K562 (cell line): Measurements from ENCODE around the gene NRP2. TPM values are rescaled to one million over a fixed set of nuclear protein-coding genes. Genes with fewer than 3 reads are reported as not detected.

ENCODE experiments used
- ATAC-seq: fragments of 200-7000 bp; cut with Tn5 transposase; 3 replicates; pipeline ENCODE4 v1.9.1; 2020; ENCODE audit warnings: moderate library complexity
- BruUV-seq: library from RNA; stranded (reverse); fragments of 400-500 nt; replicated peaks from 2 replicates; lab custom pipeline; 2021; lab: Mats Ljungman, UMichigan
- CTCF ChIA-PET: fragments of 300-600 bp; formaldehyde crosslinking; extraction: SDS; loops from one replicate; lab custom pipeline; 2021; ENCODE audit warnings: low intra/inter-chr PET ratio; lab: Yijun Ruan, JAX
- POLR2A ChIA-PET: fragments of 300-600, 350-650 bp; sonication (Branson Sonifier 250); formaldehyde crosslinking; extraction: SDS; loops from one replicate; lab custom pipeline; 2021; ENCODE audit warnings: antibody characterized with exemption, inconsistent platforms; lab: Yijun Ruan, JAX
- DNase-seq, 4 experiments: peaks; one replicate each; pipeline versions ENCODE4 v3.0.0 to v3.0.0-alpha.2; 2011 to 2018; ENCODE audit warnings: low spot score in 3 of 4, mixed read lengths in 3 of 4; ENCODE audit errors: extremely low read depth in 1 of 4
- FAIRE-seq: peaks from 2 replicates; lab custom pipeline; 2011; peaks lifted over from hg19 to GRCh38; lab: Jason Lieb, UNC
- H2AFZ ChIP-seq: 2 replicates; pipeline ENCODE4 v1.6.0; 2011; ENCODE audit warnings: low read depth, low read length, control low read depth, inconsistent platforms
- H3K27ac ChIP-seq: fragments of 200-600 bp; 3 replicates; pipeline ENCODE4 v1.8.0; 2011; ENCODE audit warnings: low read depth, mild to moderate bottlenecking, control low read depth, inconsistent platforms, low read length, moderate library complexity, mixed read lengths; ENCODE audit errors: extremely low read depth
- H3K27me3 ChIP-seq, 2 experiments: fragments of 300-600 bp in 1 of 2; 2 replicates in 1 of 2; 3 replicates in 1 of 2; pipeline versions ENCODE4 v1.6.0 to v1.8.0; 2011; ENCODE audit warnings: inconsistent platforms in 2 of 2, low read length in 2 of 2, mild to moderate bottlenecking in 1 of 2, mixed read lengths in 1 of 2, moderate library complexity in 1 of 2; ENCODE audit not compliant: control insufficient read depth in 2 of 2, insufficient read depth in 2 of 2
- H3K36me3 ChIP-seq: fragments of 300-600 bp; 3 replicates; pipeline ENCODE4 v1.8.0; 2011; ENCODE audit warnings: mild to moderate bottlenecking, low read length, inconsistent platforms; ENCODE audit not compliant: control insufficient read depth, insufficient read depth
- H3K4me1 ChIP-seq, 2 experiments: fragments of 200-600 bp in 1 of 2; replicated peaks in 1 of 2; 2 replicates in 1 of 2; 3 replicates in 1 of 2; pipeline versions ENCODE4 v1.5.1 to v1.8.0; 2011; ENCODE audit warnings: inconsistent platforms in 2 of 2, low read length in 2 of 2, mild to moderate bottlenecking in 1 of 2, mixed read lengths in 1 of 2, moderate library complexity in 1 of 2; ENCODE audit not compliant: control insufficient read depth in 2 of 2, insufficient read depth in 2 of 2
- H3K4me2 ChIP-seq: 2 replicates; pipeline ENCODE4 v1.6.1; 2011; ENCODE audit warnings: low read length, control low read depth, inconsistent platforms, mixed read lengths; ENCODE audit not compliant: insufficient read depth
- H3K4me3 ChIP-seq: fragments of 200-600 bp; sonication (generic), shearing (Covaris generic); 2 replicates; pipeline ENCODE4 v1.5.1; 2016; ENCODE audit warnings: control low read depth, inconsistent platforms
- H3K79me2 ChIP-seq: fragments of 200-600 bp; 3 replicates; pipeline ENCODE4 v1.8.0; 2011; ENCODE audit warnings: low read length, inconsistent platforms; ENCODE audit not compliant: control insufficient read depth, insufficient read depth
- H3K9ac ChIP-seq, 2 experiments: 2 replicates each; pipeline versions ENCODE4 v1.6.0 to v1.6.1; 2011; ENCODE audit warnings: low read depth in 2 of 2, low read length in 2 of 2, control low read depth in 1 of 2, inconsistent platforms in 1 of 2, mild to moderate bottlenecking in 1 of 2, mixed read lengths in 1 of 2; ENCODE audit not compliant: insufficient read depth in 1 of 2
- H3K9me1 ChIP-seq: one replicate; pipeline ENCODE4 v1.6.0; 2011; ENCODE audit warnings: inconsistent platforms, mild to moderate bottlenecking, low read length, moderate library complexity; ENCODE audit not compliant: control insufficient read depth, insufficient read depth
- H3K9me3 ChIP-seq: replicated peaks from 2 replicates; pipeline ENCODE4 v1.5.1; 2011; ENCODE audit warnings: low read depth, low read length, inconsistent platforms; ENCODE audit not compliant: control insufficient read depth, insufficient read depth
- H4K20me1 ChIP-seq: replicated peaks from 2 replicates; pipeline ENCODE4 v1.6.1; 2011; ENCODE audit warnings: low read length, inconsistent platforms, mixed read lengths; ENCODE audit not compliant: control insufficient read depth, insufficient read depth
- BRF1 ChIP-seq: IDR thresholded peaks from 3 replicates; pipeline ENCODE4 v1.6.1; 2011; ENCODE audit warnings: borderline replicate concordance, mild to moderate bottlenecking; ENCODE audit not compliant: insufficient read length; ENCODE audit errors: extremely low read depth
- RBM17 ChIP-seq: fragments of 200-400 bp; formaldehyde crosslinking; IDR thresholded peaks from 2 replicates; pipeline ENCODE4 v1.6.1; 2017; ENCODE audit warnings: low read depth, mild to moderate bottlenecking, low read length, borderline replicate concordance
- SMC3 ChIP-seq: conservative IDR thresholded peaks from 2 replicates; pipeline ENCODE4 v1.6.1; 2011; ENCODE audit warnings: low read depth, low read length, improper control_type of control experiment; ENCODE audit not compliant: insufficient read depth
- ZNF282 ChIP-seq: sonication (generic); formaldehyde crosslinking; IDR thresholded peaks from 2 replicates; pipeline ENCODE4 v1.8.1; 2023; ENCODE audit warnings: missing genetic modification reagents
- WGBS: fragments of 100-300 bp; shearing (Covaris generic); methylation state at CpG from one replicate; pipeline ENCODE4 v1.1.6; 2016; ENCODE audit warnings: low coverage, mixed read lengths; ENCODE audit not compliant: insufficient coverage; ENCODE audit errors: missing lambda C conversion rate; 5-methylcytosine and 5-hydroxymethylcytosine counted together
- in situ Hi-C: fragments of 300-500 bp; cut with MboI; formaldehyde crosslinking; loops from 4 replicates; pipeline ENCODE4 v1.15.0; 2018; ENCODE audit warnings: inconsistent platforms, mixed read lengths
- intact Hi-C: fragments of 100-400 bp; cut with micrococcal nuclease; formaldehyde crosslinking; loops from 2 replicates; pipeline ENCODE4 v1.14.2; 2022
- polyA plus RNA-seq, 8 experiments: library from polyadenylated mRNA; depleted of rRNA in 4 of 8; stranded (reverse) in 5 of 8; unstranded in 3 of 8; fragments of >200 nt; fragmentation: Nextera tagmentation in 2 of 8; fragmentation: Illumina TruSeq in 1 of 8; extraction: Ambion mirVana in 2 of 8; extraction: Trizol in 1 of 8; gene quantifications; 2 replicates each; pipeline versions ENCODE4 v1.2.1 to v1.2.3, GENCODE V29; 2011 to 2014; ENCODE audit warnings: inconsistent platforms in 1 of 8, missing spikeins in 1 of 8
- total RNA-seq, 7 experiments: library from RNA; depleted of rRNA in 6 of 7; stranded (reverse); fragments of >200 nt in 6 of 7; fragmentation: Illumina TruSeq in 2 of 7; extraction: Trizol in 2 of 7; gene quantifications; 2 replicates each; pipeline versions ENCODE4 v1.2.1 to v1.2.3, GENCODE V29; 2011 to 2021; ENCODE audit warnings: low replicate concordance in 1 of 7
- TF ChIP-seq, protein P1 (sequence below): fragments of 250-450 bp; sonication (Bioruptor Pico); IDR thresholded peaks from 2 replicates; pipeline ENCODE4 v1.4.0; 2020; ENCODE audit warnings: mild to moderate bottlenecking, moderate library complexity

Gene NRP2
- total and polyA plus RNA-seq, 9 of the 15 experiments (the other 6 are each of a cell fraction or from before 2014, with no cell fraction given), result 0.05 to 0.31 (median 0.15) TPM; not detected in 5

DNA sequence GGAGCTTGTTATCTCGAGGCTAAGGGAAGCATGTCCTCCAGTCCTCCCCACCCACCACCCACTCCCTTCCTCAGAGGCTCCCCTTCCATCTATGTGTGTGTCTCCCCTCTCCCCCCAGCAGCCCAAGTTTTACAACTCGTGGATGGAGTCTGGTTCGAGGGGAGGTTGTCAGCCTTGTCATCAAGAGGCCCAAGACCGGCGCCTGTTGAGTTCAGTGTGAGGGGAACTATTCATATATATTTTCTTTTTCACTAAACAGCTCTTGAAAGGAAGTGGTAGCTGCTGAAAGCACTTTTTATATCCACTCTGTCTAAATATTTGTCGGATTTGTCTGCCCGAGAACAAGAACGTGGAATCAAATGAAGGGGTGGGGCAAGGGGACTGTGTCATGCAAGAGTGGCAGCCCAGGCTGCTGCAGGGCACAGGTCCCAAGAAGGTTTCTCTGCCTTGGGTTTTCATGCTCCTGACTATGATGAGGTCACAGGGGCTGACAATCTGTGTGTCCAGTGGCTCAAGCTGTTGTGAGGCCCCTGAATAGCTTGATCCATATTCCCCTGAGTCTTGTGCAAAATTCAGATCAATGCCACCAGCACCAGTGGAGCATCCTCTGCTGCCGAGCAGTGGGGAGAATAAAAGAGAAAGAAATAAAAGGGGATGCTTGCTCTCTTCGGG, 35.0 kb downstream of the NRP2 start:
- Histone ChIP-seq H3K4me3 (no peak overlapping the region), H3K36me3 (no peaks in the 10 kb centered on the region), H3K4me1 (no peaks in the 10 kb centered on the region; a peak in 1 of 5 replicates), H3K9ac (no peak overlapping the region), H3K79me2 (no peaks in the 10 kb centered on the region), H3K27ac (no peak overlapping the region), H3K9me3 (no peaks in the 10 kb centered on the region), H3K9me1 (no peaks in the 10 kb centered on the region), H3K4me2 (no peak overlapping the region), H3K27me3 (peaks cover 0 to 13% of the 10 kb centered on the region in 2 experiments; a peak in 2 of 5 replicates), H4K20me1 (no peaks in the 10 kb centered on the region), H2AFZ (no peak overlapping the region)
- ATAC-seq (no peak), DNase-seq (no peak), FAIRE-seq (no peak)
- no TSS peak for BruUV-seq
- ChIA-PET POLR2A (interaction anchor here (0.6 kb wide), 1 partner anchor 23 kb away, joined by 3 read pairs; no protein-coding TSS in a partner anchor), CTCF (no interaction called here)
- 0% methylated on average over 10 of the region's 10 CpGs for WGBS
- TF ChIP-seq BRF1 (no peak), ZNF282 (no peak), RBM17 (no peak), SMC3 (no peak)
- TF ChIP-seq, protein P1, sequence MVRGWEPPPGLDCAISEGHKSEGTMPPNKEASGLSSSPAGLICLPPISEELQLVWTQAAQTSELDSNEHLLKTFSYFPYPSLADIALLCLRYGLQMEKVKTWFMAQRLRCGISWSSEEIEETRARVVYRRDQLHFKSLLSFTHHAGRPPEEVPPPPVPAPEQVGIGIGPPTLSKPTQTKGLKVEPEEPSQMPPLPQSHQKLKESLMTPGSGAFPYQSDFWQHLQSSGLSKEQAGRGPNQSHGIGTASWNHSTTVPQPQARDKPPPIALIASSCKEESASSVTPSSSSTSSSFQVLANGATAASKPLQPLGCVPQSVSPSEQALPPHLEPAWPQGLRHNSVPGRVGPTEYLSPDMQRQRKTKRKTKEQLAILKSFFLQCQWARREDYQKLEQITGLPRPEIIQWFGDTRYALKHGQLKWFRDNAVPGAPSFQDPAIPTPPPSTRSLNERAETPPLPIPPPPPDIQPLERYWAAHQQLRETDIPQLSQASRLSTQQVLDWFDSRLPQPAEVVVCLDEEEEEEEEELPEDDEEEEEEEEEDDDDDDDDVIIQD (CRISPR knock-in tag), result no peak
- intact Hi-C loops (no loop called here), in situ Hi-C loops (no loop called here)
